Prostate gland (tissue), 2 donors: Measurements from ENCODE around the gene ARHGEF11. TPM values are rescaled to one million over a fixed set of nuclear protein-coding genes. Genes with fewer than 3 reads are reported as not detected.
A peak's percentile ranks its signal among the peaks of the same experiment; 100 is the strongest.

Source experiments
- DNase-seq: peaks from one replicate; pipeline ENCODE4 v3.0.0-alpha.2; 2019; ENCODE audit warnings: low spot score
- H3K27ac ChIP-seq, 2 donors: fragments of 200-600 bp; sonication (generic); 2 replicates each; pipeline ENCODE4 v1.5.1; 2017 to 2019
- H3K27me3 ChIP-seq: fragments of 200-600 bp; sonication (generic); replicated peaks from 2 replicates; pipeline ENCODE4 v1.5.1; 2019; ENCODE audit not compliant: insufficient read depth
- H3K36me3 ChIP-seq, 2 donors: fragments of 200-600 bp; sonication (generic); 1 replicate in 1 of 2; 2 replicates in 1 of 2; pipeline versions ENCODE4 v1.5.1 to v1.8.1; 2017 to 2019
- H3K4me1 ChIP-seq: fragments of 200-600 bp; sonication (generic); replicated peaks from 2 replicates; pipeline ENCODE4 v1.5.1; 2019
- H3K4me3 ChIP-seq, 2 donors: fragments of 200-600 bp; sonication (generic); 2 replicates each; pipeline ENCODE4 v1.5.1; 2017 to 2019
- H3K9me3 ChIP-seq: fragments of 200-600 bp; sonication (generic); 2 replicates; pipeline ENCODE4 v1.5.1; 2017
- CTCF ChIP-seq, 4 experiments: fragments of 200-600 bp in 2 of 4; fragments of 450-650 bp in 2 of 4; sonication (generic) in 2 of 4; IDR thresholded peaks; 1 replicate in 3 of 4; 2 replicates in 1 of 4; pipeline ENCODE4 v1.5.1; 2016 to 2019; ENCODE audit warnings: antibody characterized with exemption in 4 of 4, mild to moderate bottlenecking in 2 of 4, moderate library complexity in 2 of 4
- POLR2A ChIP-seq: fragments of 450-650 bp; IDR thresholded peaks from one replicate; pipeline ENCODE4 v1.6.1; 2016; ENCODE audit warnings: antibody characterized with exemption, mild to moderate bottlenecking
- POLR2AphosphoS5 ChIP-seq: sonication (generic); formaldehyde crosslinking; IDR thresholded peaks from one replicate; pipeline ENCODE4 v1.6.1; 2017; ENCODE audit warnings: antibody characterized with exemption
- WGBS: methylation state at CpG from one replicate; pipeline ENCODE4 v1.1.5; 2018; 5-methylcytosine and 5-hydroxymethylcytosine counted together
- intact Hi-C: fragments of 100-400 bp; cut with DNase I; formaldehyde crosslinking; loops from one replicate; pipeline ENCODE4 v1.14.2; 2022
- total RNA-seq, 2 donors: library from RNA; depleted of rRNA; stranded (reverse); fragments of >200 nt; gene quantifications; one replicate each; pipeline ENCODE4 v1.1.0, GENCODE V29; 2016

ARHGEF11 gene
- total RNA-seq, 2 donors from 2014 or later = 38.3 to 92.6 TPM

GRCh38 chr1:156911577-156912298, 133.8 kb downstream of the ARHGEF11 start:
- Histone ChIP-seq H3K4me3 (no peak overlapping the region), H3K27ac (no peak overlapping the region), H3K36me3 (no peaks in the 10 kb centered on the region), H3K27me3 (no peaks in the 10 kb centered on the region), H3K9me3 (no peaks in the 10 kb centered on the region), H3K4me1 (no peaks in the 10 kb centered on the region)
- intact Hi-C loops = no loop called here
- 79% methylated on average over 6 of the region's 6 CpGs for WGBS
- TF ChIP-seq POLR2A (no peak), CTCF (IDR thresholded peaks at IDR 0.05) (no peak), POLR2AphosphoS5 (no peak)
- DNase-seq = no peak

GRCh38 chr1:156910309-156910782, 135.2 kb downstream of the ARHGEF11 start:
- Histone ChIP-seq H3K9me3 (no peaks in the 10 kb centered on the region), H3K4me1 (no peaks in the 10 kb centered on the region), H3K4me3 (no peak overlapping the region), H3K36me3 (no peaks in the 10 kb centered on the region), H3K27ac (no peak overlapping the region), H3K27me3 (no peaks in the 10 kb centered on the region)
- intact Hi-C loops = no loop called here
- peak; percentile 20 for DNase-seq
- TF ChIP-seq POLR2A (no peak), POLR2AphosphoS5 (no peak), CTCF (IDR thresholded peaks at IDR 0.05) (peak; percentile 41 to 75 (median 44))
- WGBS = 37% methylated on average over 14 of the region's 18 CpGs

- H3K27ac ChIP-seq = no peak overlapping the region
- intact Hi-C loops = no loop called here
- H3K27me3 ChIP-seq = no peaks in the 10 kb centered on the region
- TF ChIP-seq POLR2A = no peak
- TF ChIP-seq CTCF (IDR thresholded peaks at IDR 0.05) = no peak
- TF ChIP-seq POLR2AphosphoS5 = no peak
- WGBS = 91% methylated on average over 4 of the region's 5 CpGs
- no peak overlapping the region for H3K4me3 ChIP-seq
- no peaks in the 10 kb centered on the region for H3K9me3 ChIP-seq
- H3K36me3 ChIP-seq = no peaks in the 10 kb centered on the region
- H3K4me1 ChIP-seq = no peaks in the 10 kb centered on the region
- DNase-seq = no peak
Observed at GRCh38 chr1:156909671-156910070, 135.9 kb downstream of the ARHGEF11 start.

GRCh38 chr1:156908955-156909354, 136.6 kb downstream of the ARHGEF11 start:
- Histone ChIP-seq H3K27me3 (no peaks in the 10 kb centered on the region), H3K36me3 (no peaks in the 10 kb centered on the region), H3K27ac (no peak overlapping the region), H3K4me1 (no peaks in the 10 kb centered on the region), H3K9me3 (no peaks in the 10 kb centered on the region), H3K4me3 (no peak overlapping the region)
- 64% methylated on average over 10 of the region's 10 CpGs for WGBS
- intact Hi-C loops = no loop called here
- TF ChIP-seq CTCF (IDR thresholded peaks at IDR 0.05) (no peak), POLR2AphosphoS5 (no peak), POLR2A (no peak)
- DNase-seq = no peak

GRCh38 chr1:156908541-156908940, 137.0 kb downstream of the ARHGEF11 start:
- TF ChIP-seq POLR2AphosphoS5 (no peak), CTCF (IDR thresholded peaks at IDR 0.05) (no peak), POLR2A (no peak)
- 44% methylated on average over 29 of the region's 29 CpGs for WGBS
- no peaks in the 10 kb centered on the region for H3K27me3 ChIP-seq

More at GRCh38 chr1:156908541-156908940, 137.0 kb downstream of the ARHGEF11 start:
- Histone ChIP-seq H3K4me3 (no peak overlapping the region), H3K36me3 (no peaks in the 10 kb centered on the region), H3K4me1 (no peaks in the 10 kb centered on the region), H3K27ac (no peak overlapping the region), H3K9me3 (no peaks in the 10 kb centered on the region)
- no peak for DNase-seq
- intact Hi-C loops = no loop called here
